Endothelial cell of umbilical vein (primary cell): ENCODE measurements around the gene GARS1. TPM values are rescaled to one million over a fixed set of nuclear protein-coding genes. Genes with fewer than 3 reads are reported as not detected.

ENCODE experiments used
- BruUV-seq: library from RNA; stranded (reverse); fragments of 400-500 nt; replicated peaks from 2 replicates; lab custom pipeline; 2021; lab: Mats Ljungman, UMichigan
- CTCF ChIA-PET: fragments of 300-600, 350-600 bp; sonication (Branson Sonifier 250); formaldehyde crosslinking; loops from one replicate; lab custom pipeline; 2021; ENCODE audit warnings: antibody characterized with exemption, inconsistent platforms; lab: Charles Lee
- POLR2A ChIA-PET: fragments of 300-600, 350-600 bp; sonication (Branson Sonifier 250); formaldehyde crosslinking; loops from one replicate; lab custom pipeline; 2021; ENCODE audit warnings: antibody characterized with exemption, inconsistent platforms; lab: Charles Lee
- DNase-seq: peaks from one replicate; pipeline ENCODE4 v3.0.0-alpha.2; 2011; ENCODE audit warnings: low read depth, low spot score
- FAIRE-seq: peaks from 2 replicates; lab custom pipeline; 2011; peaks lifted over from hg19 to GRCh38; lab: Jason Lieb, UNC
- H2AFZ ChIP-seq: 2 replicates; pipeline ENCODE4 v1.6.0; 2012; ENCODE audit warnings: low read depth, low read length, control low read depth, inconsistent platforms
- H3K27ac ChIP-seq: 2 replicates; pipeline ENCODE4 v1.5.1; 2011; ENCODE audit warnings: low read depth, mild to moderate bottlenecking, control low read depth, low read length, moderate library complexity; ENCODE audit not compliant: insufficient read depth
- H3K27me3 ChIP-seq, 2 experiments: 2 replicates each; pipeline versions ENCODE4 v1.6.0 to v1.6.1; 2011; ENCODE audit warnings: low read length in 2 of 2, mixed read lengths in 1 of 2; ENCODE audit not compliant: control insufficient read depth in 2 of 2, insufficient read depth in 2 of 2
- H3K36me3 ChIP-seq, 2 experiments: 2 replicates in 1 of 2; 3 replicates in 1 of 2; pipeline ENCODE4 v1.5.1; 2011; ENCODE audit warnings: low read length in 2 of 2, mild to moderate bottlenecking in 1 of 2, moderate library complexity in 1 of 2; ENCODE audit not compliant: control insufficient read depth in 2 of 2, insufficient read depth in 2 of 2; ENCODE audit errors: extremely low read depth in 1 of 2
- H3K4me1 ChIP-seq: 3 replicates; pipeline ENCODE4 v1.5.1; 2011; ENCODE audit warnings: mild to moderate bottlenecking, low read length; ENCODE audit not compliant: control insufficient read depth, insufficient read depth; ENCODE audit errors: extremely low read depth
- H3K4me2 ChIP-seq: 2 replicates; pipeline ENCODE4 v1.6.1; 2011; ENCODE audit warnings: low read length, control low read depth, mixed read lengths; ENCODE audit not compliant: insufficient read depth
- H3K4me3 ChIP-seq, 3 experiments: fragments of 200-600 bp in 1 of 3; sonication (generic), shearing (Covaris generic) in 1 of 3; replicated peaks in 1 of 3; 2 replicates each; pipeline ENCODE4 v1.5.1; 2011 to 2016; ENCODE audit warnings: control low read depth in 3 of 3, low read length in 3 of 3, mild to moderate bottlenecking in 2 of 3, inconsistent platforms in 1 of 3, low read depth in 1 of 3, moderate library complexity in 1 of 3; ENCODE audit not compliant: insufficient read depth in 1 of 3
- H3K79me2 ChIP-seq: 2 replicates; pipeline ENCODE4 v1.6.0; 2012; ENCODE audit warnings: low read length, inconsistent platforms; ENCODE audit not compliant: control insufficient read depth, insufficient read depth
- H3K9ac ChIP-seq: replicated peaks from 2 replicates; pipeline ENCODE3; 2011; ENCODE audit warnings: low read length, control low read depth; ENCODE audit not compliant: insufficient read depth; ENCODE audit errors: extremely low read depth
- H3K9me1 ChIP-seq: replicated peaks from 3 replicates; pipeline ENCODE4 v1.6.0; 2011; ENCODE audit warnings: mild to moderate bottlenecking, low read length; ENCODE audit not compliant: control insufficient read depth, insufficient read depth; ENCODE audit errors: extremely low read depth
- H3K9me3 ChIP-seq: replicated peaks from 2 replicates; pipeline ENCODE4 v1.5.1; 2012; ENCODE audit warnings: low read length, inconsistent platforms; ENCODE audit not compliant: control insufficient read depth, insufficient read depth
- H4K20me1 ChIP-seq: replicated peaks from 2 replicates; pipeline ENCODE3; 2011; ENCODE audit warnings: mild to moderate bottlenecking, low read length; ENCODE audit not compliant: control insufficient read depth, insufficient read depth; ENCODE audit errors: extremely low read depth
- CTCF ChIP-seq, 2 donors: IDR thresholded peaks; 1 replicate in 1 of 2; 2 replicates in 1 of 2; pipeline ENCODE4 v1.5.1; 2011; ENCODE audit warnings: low read length in 2 of 2, mild to moderate bottlenecking in 2 of 2, moderate library complexity in 2 of 2, control low read depth in 1 of 2, inconsistent platforms in 1 of 2, low read depth in 1 of 2; ENCODE audit not compliant: insufficient read depth in 1 of 2; ENCODE audit errors: extremely low read depth in 1 of 2
- EZH2 ChIP-seq: IDR thresholded peaks from 2 replicates; pipeline ENCODE4 v1.6.1; 2012; ENCODE audit warnings: borderline replicate concordance, low read depth, mild to moderate bottlenecking, moderate library complexity, low read length, inconsistent platforms; ENCODE audit not compliant: severe bottlenecking
- FOS ChIP-seq: IDR thresholded peaks from 2 replicates; pipeline ENCODE4 v1.6.1; 2011; ENCODE audit warnings: mild to moderate bottlenecking, low read length, moderate library complexity, borderline replicate concordance; ENCODE audit not compliant: insufficient read depth
- GATA2 ChIP-seq: IDR thresholded peaks from 2 replicates; pipeline ENCODE4 v1.7.0; 2011; ENCODE audit warnings: low read depth, mild to moderate bottlenecking, moderate library complexity, mixed read lengths, low read length; ENCODE audit not compliant: insufficient read length, insufficient read depth
- JUN ChIP-seq: IDR thresholded peaks from 2 replicates; pipeline ENCODE4 v1.6.1; 2011; ENCODE audit warnings: borderline replicate concordance, low read depth; ENCODE audit not compliant: insufficient read length, insufficient read depth
- MYC ChIP-seq: IDR thresholded peaks from one replicate; pipeline ENCODE4 v1.6.1; 2011; ENCODE audit warnings: mild to moderate bottlenecking, low read depth, low read length
- POLR2A ChIP-seq: IDR thresholded peaks from 2 replicates; pipeline ENCODE4 v1.6.1; 2012; ENCODE audit warnings: low read depth, mild to moderate bottlenecking, control low read depth, low read length
- POLR2AphosphoS5 ChIP-seq: IDR thresholded peaks from 2 replicates; pipeline ENCODE4 v1.6.1; 2012; ENCODE audit warnings: low read depth, mild to moderate bottlenecking, control low read depth, low read length, moderate library complexity; ENCODE audit not compliant: insufficient read depth
- dilution Hi-C: fragments of 300-500 bp; cut with MboI; formaldehyde crosslinking; loops from one replicate; pipeline ENCODE4 v1.15.0; 2019; ENCODE audit warnings: low sequenced_read_pairs; ENCODE audit not compliant: extremely low pct_ligation_motif_present
- intact Hi-C: fragments of 100-400 bp; cut with micrococcal nuclease; formaldehyde crosslinking; loops from one replicate; pipeline ENCODE4 v1.10.0; 2022
- polyA plus RNA-seq, 4 experiments: library from polyadenylated mRNA; depleted of rRNA in 3 of 4; stranded (reverse) in 3 of 4; unstranded in 1 of 4; fragments of >200 nt; gene quantifications; 2 replicates each; pipeline versions ENCODE4 v1.2.1 to v1.2.3, GENCODE V29; 2011 to 2012; ENCODE audit warnings: missing spikeins in 1 of 4
- total RNA-seq: library from RNA; stranded (reverse); gene quantifications from 2 replicates; pipeline ENCODE4 v1.2.3, GENCODE V29; 2021
- TF ChIP-seq, protein P1 (sequence below): IDR thresholded peaks from 2 replicates; pipeline ENCODE4 v1.6.1; 2011; ENCODE audit not compliant: insufficient read depth, insufficient read length

The GARS1 gene
- total and polyA plus RNA-seq, 2 donors (not counting 3 experiments of a cell fraction or from before 2014, with no cell fraction given), result 194 to 295 TPM

DNA sequence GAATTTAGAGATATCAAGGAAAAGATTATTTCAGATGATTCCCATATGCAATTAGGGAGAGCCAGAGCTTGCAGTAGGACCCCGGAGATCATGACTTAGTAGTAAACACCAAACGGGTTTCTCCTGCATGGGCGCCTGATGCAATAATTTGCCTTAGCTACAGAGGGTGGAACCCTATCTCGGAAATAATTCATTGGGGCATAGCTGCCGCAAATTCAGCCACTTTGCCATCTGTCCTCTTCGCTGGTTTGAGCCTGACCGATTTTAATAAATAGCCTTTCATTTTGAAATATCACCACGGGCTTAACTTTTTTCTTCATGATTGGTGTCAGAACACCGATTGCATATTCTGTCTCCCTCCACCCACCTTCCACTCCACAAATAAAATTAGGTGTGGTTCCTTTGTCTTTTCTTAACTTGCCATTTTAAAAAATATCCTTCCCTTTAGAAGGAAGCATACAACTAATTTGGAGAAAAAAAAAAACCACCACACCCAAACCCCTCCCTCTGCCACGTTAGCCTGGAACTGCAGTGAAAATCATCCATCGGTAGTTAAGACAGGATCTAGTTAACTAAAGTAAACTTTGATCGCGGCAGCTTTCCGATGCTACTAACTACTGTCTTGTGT, 1.4 kb downstream of the GARS1 start:
- Histone ChIP-seq H4K20me1 (no peaks in the 10 kb centered on the region), H3K4me3 (peak overlapping the region; percentile 53 to 96 (median 57)), H3K27me3 (no peaks in the 10 kb centered on the region), H3K4me2 (peak overlapping the region; percentile 88), H3K9me3 (no peaks in the 10 kb centered on the region), H3K36me3 (peaks cover 7% of the 10 kb centered on the region in 2 experiments), H3K9me1 (no peaks in the 10 kb centered on the region), H3K9ac (peak overlapping the region; percentile 93), H2AFZ (no peak overlapping the region), H3K27ac (peak overlapping the region; percentile 84), H3K79me2 (peaks cover 63% of the 10 kb centered on the region), H3K4me1 (peaks cover 21% of the 10 kb centered on the region)
- FAIRE-seq (peak; percentile 4), DNase-seq (peak; percentile 43)
- POLR2A ChIA-PET, result no interaction called here
- dilution Hi-C loops, result no loop called here
- CTCF ChIA-PET, result no interaction called here
- intact Hi-C loops, result no loop called here
- TF ChIP-seq, protein P1, sequence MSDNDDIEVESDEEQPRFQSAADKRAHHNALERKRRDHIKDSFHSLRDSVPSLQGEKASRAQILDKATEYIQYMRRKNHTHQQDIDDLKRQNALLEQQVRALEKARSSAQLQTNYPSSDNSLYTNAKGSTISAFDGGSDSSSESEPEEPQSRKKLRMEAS, result no peak
- TF ChIP-seq JUN (no peak), GATA2 (no peak), MYC (no peak), CTCF (IDR thresholded peaks at IDR 0.05; ENCODE audit: extremely low read depth in 1 of 2, insufficient read depth in 1 of 2, low read depth in 1 of 2, low read length in 2 of 2) (no peak), EZH2 (no peak), FOS (no peak), POLR2A (no peak), POLR2AphosphoS5 (no peak)
- BruUV-seq, result no TSS peak
